ENCODE results near the gene M1AP. TPM values are rescaled to one million over a fixed set of nuclear protein-coding genes. Genes with fewer than 3 reads are reported as not detected.

M1AP gene
- total RNA-seq, 4 donors from 2014 or later: 0.38 to 2.7 (median 0.52) TPM; not detected in 1

DNA sequence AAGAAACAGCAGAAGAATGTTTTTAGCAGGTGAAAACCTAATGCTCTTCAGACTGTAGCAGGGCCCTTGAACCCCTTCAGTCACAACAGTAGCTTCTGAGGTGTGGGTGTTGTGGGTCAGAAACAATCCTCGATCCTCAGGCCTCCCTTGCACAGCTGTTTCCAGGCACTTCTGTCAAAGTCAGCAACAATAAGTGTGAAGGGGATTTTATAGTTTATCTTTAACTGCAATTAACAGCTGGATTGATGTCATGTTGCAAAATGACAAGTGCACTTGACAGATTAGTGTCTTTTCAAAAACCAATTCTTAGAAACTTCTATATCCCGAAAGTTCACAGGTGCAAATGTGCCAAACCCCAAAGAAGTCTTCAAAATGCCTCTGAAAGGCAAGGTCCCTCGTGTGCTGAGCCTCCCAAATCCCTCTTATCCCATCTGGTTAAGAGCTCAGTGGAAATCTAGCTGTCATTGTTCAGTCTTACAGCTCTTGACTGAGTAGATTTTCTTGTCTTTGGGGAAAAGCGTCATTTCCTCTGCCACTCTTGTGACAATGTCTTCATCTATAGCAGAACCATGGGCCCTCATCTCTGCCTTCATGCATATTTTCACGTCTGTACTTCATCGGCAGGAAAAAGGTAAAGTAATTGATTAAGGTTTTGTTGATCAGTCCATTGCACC lies 29.6 kb downstream of the M1AP start:
- no peak for TF ChIP-seq CTCF (IDR thresholded peaks at IDR 0.05)
- TF ChIP-seq POLR2A (IDR thresholded peaks at IDR 0.05): no peak

DNA sequence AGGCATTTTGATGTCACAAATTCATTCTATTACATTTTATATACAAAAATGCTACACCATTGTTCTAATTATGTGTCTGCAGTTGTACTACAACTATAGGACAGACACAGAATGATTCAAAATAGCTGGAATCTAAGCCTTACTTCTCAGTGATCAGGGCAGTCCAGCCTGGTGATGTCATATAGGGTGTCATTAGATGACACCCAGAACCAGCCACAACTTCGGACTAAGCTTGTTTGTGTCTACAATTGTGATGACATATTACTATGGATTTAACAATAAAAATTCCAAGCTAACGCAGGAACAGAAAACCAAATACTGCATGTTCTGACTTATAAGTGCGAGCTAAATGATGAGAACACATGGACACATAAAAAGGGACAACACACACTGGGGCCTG lies 31.0 kb downstream of the M1AP start:
- WGBS, 2 donors: 84 to 91% methylated on average over 3 of the region's 3 CpGs
- no peak for TF ChIP-seq CTCF (IDR thresholded peaks at IDR 0.05)
- TF ChIP-seq POLR2A (IDR thresholded peaks at IDR 0.05): no peak
- intact Hi-C loops (cut with DNase I; ENCODE audit: low total_unique reads): no loop called here
- H3K4me3 ChIP-seq (ENCODE audit: low read depth, poor library complexity, severe bottlenecking): no peak overlapping the region
- no peak for DNase-seq (ENCODE audit: low spot score in 2 of 2)

More for the DNA sequence above, 29.6 kb downstream of the M1AP start:
- 75 to 82% methylated on average over 6 of the region's 6 CpGs for WGBS, 2 donors
- intact Hi-C loops (cut with DNase I; ENCODE audit: low total_unique reads): no loop called here
- no peak overlapping the region for H3K4me3 ChIP-seq (ENCODE audit: low read depth, poor library complexity, severe bottlenecking)
- DNase-seq (ENCODE audit: low spot score in 2 of 2): no peak

GRCh38 chr2:74606927-74607326 lies 41.2 kb downstream of the M1AP start:
- WGBS, 2 donors: 66 to 71% methylated on average over 5 of the region's 5 CpGs
- TF ChIP-seq POLR2A (IDR thresholded peaks at IDR 0.05) (no peak), CTCF (IDR thresholded peaks at IDR 0.05) (no peak)
- intact Hi-C loops (cut with DNase I; ENCODE audit: low total_unique reads): no loop called here
- no peak for DNase-seq (ENCODE audit: low spot score in 2 of 2)
- no peak overlapping the region for H3K4me3 ChIP-seq (ENCODE audit: low read depth, poor library complexity, severe bottlenecking)

DNA sequence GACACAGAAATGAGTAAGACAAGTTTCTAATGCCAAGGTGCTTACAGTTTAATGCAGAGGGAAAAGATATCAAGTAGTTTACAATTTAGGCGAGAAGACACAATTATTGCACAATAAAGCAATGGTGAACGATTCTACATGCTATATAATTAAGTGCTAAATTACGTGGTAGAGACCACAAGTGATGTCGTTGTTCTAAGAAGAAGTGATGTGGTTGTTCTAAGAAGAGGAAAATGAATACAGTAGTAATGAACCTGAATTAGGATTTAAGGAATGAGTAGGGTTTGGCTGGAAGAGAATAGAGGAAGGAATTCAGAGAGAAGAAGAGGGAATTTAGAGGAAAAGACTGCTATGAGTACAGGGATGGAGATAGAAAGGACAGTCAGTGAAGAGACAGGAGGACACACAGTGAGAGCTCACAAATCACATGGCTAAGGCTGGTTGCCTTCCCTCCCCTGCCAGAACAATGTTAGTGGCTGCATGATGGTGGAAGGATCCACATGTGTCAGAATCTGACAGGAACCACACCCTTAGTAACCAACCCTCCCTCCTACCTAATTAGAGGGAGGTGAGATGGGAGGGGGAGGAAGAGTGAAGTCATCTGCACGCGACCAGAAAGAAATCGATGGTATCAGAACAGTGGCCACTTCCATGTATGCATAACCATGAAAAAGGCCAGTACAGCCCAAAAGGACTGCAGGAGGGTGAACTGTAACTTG lies 44.7 kb downstream of the M1AP start:
- no peak overlapping the region for H3K4me3 ChIP-seq (ENCODE audit: low read depth, poor library complexity, severe bottlenecking)
- no peak for TF ChIP-seq POLR2A (IDR thresholded peaks at IDR 0.05)
- no peak for TF ChIP-seq CTCF (IDR thresholded peaks at IDR 0.05)
- DNase-seq (ENCODE audit: low spot score in 2 of 2): no peak
- WGBS, 2 donors: 66 to 80% methylated on average over 7 of the region's 7 CpGs
- intact Hi-C loops (cut with DNase I; ENCODE audit: low total_unique reads): no loop called here

DNA sequence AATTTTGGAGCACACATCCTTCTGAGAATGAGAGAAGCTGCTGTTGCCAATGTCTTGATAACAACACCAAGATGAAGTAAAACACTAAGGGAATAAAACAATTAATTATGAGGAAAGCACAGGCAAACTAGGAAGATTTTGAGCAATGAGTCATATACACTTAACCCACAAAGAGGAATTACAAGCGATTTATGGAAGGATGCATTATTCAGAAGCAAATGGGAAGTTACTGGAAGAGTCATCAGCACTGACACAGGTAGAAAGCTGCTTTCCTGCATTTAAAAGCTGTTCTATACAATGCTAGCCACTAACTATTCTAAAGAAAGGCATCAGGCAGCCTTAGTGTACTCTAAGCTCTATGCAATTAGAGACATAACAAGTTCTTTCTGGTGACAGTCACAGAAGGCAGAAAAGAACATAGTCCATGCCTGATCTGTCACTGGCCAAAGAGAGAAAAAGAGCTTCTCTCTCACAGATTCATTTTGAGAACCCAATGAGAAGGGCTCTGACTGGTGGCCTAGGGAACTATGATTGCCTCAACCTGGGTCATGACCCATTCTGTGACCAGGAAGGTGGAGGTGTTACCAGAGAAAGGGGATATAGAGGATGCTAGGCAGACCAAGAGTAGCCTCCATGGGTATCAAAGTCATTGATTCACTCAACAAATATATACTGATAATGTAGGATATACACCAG lies 45.4 kb downstream of the M1AP start:
- WGBS, 2 donors: 38 to 61% methylated on average over 1 of the region's 1 CpG
- no peak for TF ChIP-seq CTCF (IDR thresholded peaks at IDR 0.05)

More for the DNA sequence above, 45.4 kb downstream of the M1AP start:
- intact Hi-C loops (cut with DNase I; ENCODE audit: low total_unique reads): no loop called here
- DNase-seq (ENCODE audit: low spot score in 2 of 2): no peak
- no peak overlapping the region for H3K4me3 ChIP-seq (ENCODE audit: low read depth, poor library complexity, severe bottlenecking)

All from lower leg skin (tissue), 4 donors.